Fibroblast of upper back skin (primary cell): Measurements from ENCODE around the gene WWOX.

Experiments used
- DNase-seq: peaks from one replicate; pipeline ENCODE4 v3.0.0-alpha.2; 2013

WWOX gene

GRCh38 chr16:78750611-78751010, 651.2 kb downstream of the WWOX start:
- DNase-seq, result no peak

GRCh38 chr16:78751601-78752000, 652.1 kb downstream of the WWOX start:
- DNase-seq, result no peak

GRCh38 chr16:78754713-78755112, 655.3 kb downstream of the WWOX start:
- DNase-seq, result no peak

- DNase-seq, result no peak
Measured at GRCh38 chr16:78755751-78756661, 656.6 kb downstream of the WWOX start.

DNA sequence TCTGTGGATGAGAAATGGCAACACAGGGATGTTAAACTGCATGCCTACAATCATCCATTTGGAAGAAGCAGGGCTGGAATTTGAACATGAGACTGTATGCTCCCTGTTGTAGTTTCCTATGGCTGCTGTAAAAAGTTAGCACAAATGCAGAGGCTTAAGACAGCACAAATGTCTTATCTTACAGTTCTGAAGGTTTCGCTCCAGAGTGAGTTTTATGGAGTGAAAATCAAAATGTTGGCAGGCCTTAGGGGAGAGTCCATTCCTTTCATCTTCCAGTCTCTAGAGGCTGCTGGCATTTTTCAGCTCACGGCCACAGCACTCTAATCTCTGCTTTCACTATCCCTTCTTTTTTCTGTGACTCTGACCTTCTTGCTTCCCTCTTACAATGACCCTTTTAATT, 660.1 kb downstream of the WWOX start:
- no peak for DNase-seq

- no peak for DNase-seq
Measured at GRCh38 chr16:78760611-78761010, 661.2 kb downstream of the WWOX start.

DNA sequence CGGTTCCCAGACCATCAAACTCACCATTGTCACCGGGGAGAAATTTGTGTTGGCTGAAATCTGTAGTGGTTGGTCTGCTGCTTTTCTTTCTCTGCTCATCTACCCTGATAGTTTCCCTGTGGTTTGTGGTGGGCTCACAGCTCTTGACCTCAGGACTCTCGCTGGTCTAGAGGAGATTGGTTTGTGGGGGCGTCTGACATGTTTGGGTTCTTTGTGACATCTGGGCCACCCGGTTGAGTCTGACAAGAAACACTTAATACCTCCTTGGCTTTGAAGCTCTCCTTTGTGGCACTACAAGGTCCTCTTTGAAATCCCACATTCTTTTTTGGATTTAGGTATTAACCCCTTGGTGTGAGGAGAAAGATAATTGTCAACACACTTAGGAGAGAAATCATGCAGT, 662.0 kb downstream of the WWOX start:
- no peak for DNase-seq

DNA sequence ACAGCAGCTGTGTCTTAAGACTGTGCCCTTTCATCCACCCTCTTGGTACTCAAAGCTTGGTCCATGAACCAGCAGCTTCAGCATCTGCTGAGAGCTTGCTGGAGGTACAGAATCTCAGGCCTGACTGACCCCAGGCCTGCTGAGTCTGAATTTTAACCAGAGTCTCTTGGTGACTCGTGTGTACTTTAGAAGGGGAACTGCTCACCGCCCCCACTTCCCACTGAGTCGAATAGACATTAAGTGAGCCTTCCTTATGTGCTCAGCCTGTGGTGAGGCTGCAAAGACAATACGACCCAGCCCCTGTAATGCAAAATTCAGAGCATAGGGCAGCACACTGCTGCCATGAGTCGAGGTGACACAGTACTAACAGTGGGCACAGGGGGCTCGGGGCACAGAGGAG, 662.8 kb downstream of the WWOX start:
- DNase-seq, result no peak

DNA sequence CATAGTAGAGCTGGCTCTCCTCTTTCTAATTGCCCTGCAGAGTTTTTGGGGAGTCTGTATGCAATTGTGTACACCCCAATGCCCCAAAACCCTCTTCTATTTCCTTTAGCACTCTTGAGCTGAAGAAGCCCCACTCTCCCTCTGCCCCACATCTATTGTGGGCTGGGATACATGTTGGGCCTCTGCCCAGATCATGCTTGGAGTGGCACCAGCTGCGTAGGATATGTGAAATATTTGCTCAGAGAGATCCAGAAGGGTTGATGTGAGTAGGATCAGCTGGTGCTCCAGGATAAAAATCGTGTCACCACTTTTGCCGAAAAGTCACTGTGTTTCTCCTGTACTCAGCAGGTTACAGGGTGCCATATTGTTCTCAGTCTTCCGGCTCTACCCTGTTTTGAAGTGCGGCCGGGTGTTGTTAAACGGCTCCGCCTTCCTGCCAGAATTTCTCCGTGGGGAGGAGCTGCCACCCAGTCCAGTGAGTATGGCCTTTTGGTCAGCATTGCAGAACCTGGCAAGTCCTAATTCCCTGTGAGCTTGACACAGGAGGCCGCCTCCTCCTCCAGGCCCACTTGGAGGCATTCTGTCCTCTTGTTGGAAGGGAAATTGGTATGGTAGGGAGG, 664.5 kb downstream of the WWOX start:
- DNase-seq, result no peak

- no peak for DNase-seq
Measured at GRCh38 chr16:78764478-78764877, 665.0 kb downstream of the WWOX start.

DNA sequence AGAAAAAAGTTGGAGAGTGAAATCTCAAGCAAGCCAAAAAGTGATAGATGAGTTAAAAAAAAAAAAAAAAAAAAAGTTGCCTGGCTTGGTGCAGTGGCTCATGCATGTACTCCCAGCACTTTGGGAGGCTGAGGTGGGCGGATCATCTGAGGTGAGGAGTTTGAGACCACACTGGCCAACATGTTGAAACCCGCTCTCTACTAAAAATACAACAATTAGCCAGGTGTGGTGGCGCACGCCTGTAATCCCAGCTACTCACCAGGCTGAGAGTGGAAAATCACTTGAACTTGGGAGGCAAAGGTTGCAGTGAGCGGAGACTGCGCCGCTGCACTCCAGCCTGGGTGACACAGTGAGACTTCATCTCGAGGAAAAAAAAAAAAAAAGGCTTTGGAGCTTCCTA, 668.8 kb downstream of the WWOX start:
- no peak for DNase-seq

GRCh38 chr16:78768718-78769117, 669.3 kb downstream of the WWOX start:
- no peak for DNase-seq

DNA sequence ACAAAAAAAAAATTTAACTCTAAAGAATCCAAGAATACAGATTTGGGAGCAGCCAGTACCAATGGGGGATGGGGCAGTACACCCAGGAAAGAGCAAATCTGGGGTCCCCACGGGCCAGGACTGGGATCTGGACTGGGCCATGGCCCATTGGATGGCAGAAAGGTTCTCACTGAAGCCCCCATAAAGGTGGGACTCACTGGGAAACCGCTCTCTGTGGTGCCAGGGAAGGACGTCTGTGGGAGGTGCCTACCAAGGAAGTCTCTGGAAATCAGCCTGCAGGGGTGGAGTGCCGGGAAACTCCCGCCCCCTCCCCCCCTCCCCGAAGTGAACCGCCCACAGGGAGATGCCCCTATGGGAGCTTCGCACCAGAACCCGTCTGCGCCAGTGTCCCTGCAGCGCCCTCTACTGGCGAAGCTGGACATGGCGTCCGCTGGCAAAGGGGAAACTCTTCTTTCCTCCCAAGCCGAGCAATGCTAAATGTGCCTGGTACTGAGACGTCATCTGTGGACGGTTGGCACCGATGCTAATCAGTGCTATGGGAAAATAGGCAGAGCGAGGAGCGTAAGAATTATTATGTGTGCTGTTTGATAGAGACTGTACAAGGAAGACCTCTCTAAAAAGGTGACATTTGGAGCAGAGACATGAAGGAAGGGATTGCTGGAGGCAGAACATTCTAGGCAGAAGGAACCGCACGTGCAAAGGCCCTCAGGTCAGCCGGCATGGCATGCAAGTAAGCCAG, 671.1 kb downstream of the WWOX start:
- peak; percentile 5 for DNase-seq

- no peak for DNase-seq
Measured at GRCh38 chr16:78773291-78773702, 673.8 kb downstream of the WWOX start.

GRCh38 chr16:78773706-78774105, 674.3 kb downstream of the WWOX start:
- DNase-seq, result no peak

DNA sequence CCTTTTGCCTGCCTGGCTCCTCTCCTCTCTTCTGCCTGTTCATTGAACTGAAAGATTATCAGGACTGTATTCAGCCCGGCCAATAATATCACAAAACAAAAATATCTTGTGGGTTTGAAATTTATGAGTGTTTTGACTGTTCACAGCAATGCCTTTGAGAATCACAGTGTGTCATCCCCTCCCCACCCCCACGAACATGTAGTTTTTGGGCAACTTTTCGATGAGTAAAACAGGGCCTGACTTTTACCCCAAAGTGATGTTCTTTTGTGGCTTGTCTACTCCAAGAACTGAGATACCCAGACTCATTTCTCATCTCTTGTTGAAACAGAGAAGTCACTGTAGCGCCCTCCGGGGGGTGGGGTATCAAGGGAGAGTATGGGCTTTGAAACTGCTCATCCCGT, 675.7 kb downstream of the WWOX start:
- no peak for DNase-seq

DNA sequence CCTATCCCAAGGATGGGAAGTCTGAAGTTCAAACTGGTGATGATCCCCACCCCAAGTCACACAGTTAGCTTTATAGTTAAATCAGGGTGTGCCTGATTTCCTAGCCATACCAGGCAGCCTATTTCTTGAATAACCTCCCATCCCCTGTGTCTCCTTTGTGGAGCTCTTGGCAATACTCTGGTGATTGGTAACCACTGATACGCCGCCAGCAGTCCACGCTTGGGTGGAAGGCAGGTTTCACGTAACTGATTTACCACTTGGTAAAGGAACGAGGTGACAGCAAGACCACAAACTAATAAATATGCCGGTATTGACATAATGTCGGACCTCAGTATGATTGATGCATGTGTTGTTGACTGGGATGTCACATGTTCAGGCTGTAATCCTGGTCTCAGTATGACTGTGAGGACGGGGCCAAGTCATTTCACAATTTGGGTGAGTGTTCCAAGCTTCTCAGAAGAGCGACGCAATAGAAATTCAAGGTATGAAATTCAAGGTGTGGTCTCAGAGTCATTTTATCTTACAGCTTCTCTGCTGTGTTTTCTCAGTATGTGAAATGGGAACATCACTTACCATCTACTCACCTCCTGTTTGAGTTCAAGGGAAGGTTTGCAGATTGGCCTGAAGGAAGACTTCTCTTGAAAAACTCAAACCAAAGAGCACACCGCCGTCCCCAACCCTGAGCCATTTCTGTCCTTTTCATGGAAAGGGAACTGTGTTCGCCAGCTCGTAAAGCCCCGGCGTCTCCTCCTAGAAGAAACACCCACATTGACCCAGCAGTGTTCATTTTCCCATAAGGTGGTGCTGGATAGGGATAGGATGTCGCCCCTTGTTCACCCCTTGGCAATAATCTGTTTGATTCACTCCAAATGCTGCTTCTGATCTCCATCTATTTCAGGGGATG, 678.9 kb downstream of the WWOX start:
- no peak for DNase-seq

DNA sequence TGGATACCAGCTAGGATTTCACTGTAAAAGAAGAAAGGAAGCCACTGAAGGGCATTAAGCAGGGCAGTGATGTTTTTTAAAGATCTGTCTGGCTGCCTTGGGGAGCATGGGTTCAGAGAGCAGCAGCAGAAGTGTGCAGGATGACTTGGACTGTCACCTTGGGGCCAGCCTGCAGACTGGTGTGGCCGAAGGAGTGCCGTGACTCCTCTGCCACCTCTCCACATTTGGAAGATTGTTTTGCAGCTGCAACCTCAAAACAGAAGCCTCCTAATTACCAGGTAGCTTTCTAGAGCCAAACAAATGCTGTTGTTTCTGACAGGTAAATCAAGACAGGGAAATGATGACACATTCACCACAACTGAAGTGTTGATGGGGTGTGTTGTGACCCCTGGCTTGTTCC, 681.4 kb downstream of the WWOX start:
- no peak for DNase-seq

GRCh38 chr16:78782572-78782971, 683.1 kb downstream of the WWOX start:
- DNase-seq, result no peak

DNA sequence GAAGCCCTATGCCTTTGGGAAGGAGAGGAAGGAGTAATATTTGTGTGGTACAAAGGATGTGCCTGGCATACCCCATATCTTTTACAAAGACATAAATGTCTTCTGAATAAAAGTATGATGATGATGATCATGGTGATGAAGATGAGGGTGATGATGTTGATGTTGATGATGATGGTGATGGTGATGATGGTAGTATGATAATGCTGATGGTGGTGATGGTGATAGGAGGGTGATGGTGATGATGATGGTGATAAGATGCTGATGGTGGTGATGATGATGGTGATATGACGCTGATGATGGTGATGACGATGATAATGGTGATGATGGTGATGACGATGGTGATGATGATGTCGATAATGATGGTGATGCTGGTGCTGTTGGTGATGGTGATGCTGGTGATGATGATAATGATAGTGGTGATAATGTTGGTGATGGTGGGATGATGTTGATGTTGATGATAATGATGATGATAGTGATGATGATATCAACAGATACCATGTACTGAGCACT, 684.2 kb downstream of the WWOX start:
- DNase-seq, result no peak

DNA sequence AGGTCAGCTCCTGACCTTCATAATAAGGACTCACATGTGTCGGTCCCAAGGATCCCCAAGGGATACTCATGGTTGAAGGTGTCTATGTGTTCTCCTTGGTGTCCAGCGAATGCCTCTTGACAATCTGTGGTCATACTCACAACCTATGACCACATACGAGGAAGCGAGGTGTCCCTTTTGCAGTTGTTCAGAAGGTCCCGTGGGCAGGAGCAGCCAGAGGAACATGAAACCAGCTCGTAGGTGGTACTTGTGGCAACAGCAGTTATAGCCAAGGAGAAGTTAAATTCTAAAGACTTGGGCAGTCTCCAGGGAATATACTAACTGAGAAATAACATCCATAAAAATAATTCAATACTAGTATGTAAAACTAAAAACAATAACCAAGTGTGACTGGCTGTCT, 685.3 kb downstream of the WWOX start:
- DNase-seq, result no peak

- DNase-seq, result no peak
Measured at GRCh38 chr16:78785218-78785617, 685.8 kb downstream of the WWOX start.

GRCh38 chr16:78786635-78787034, 687.2 kb downstream of the WWOX start:
- no peak for DNase-seq
